AG09319 (cell line): ENCODE data around the gene KLRC3.
"Not testable (repeated sequence)": the region's sequence is repeated elsewhere in the genome, so short reads cannot be mapped to it uniquely, and the experiment has no call there.

Experiments
- DNase-seq: peaks from one replicate; pipeline ENCODE4 v3.0.0-alpha.2; 2010; ENCODE audit warnings: low read depth; ENCODE audit errors: extremely low read depth
- TF ChIP-seq, protein P1 (sequence below): IDR thresholded peaks from 2 replicates; pipeline ENCODE4 v1.5.1; 2011; ENCODE audit warnings: low read depth, mild to moderate bottlenecking, inconsistent platforms, low read length, moderate library complexity

The KLRC3 gene

DNA sequence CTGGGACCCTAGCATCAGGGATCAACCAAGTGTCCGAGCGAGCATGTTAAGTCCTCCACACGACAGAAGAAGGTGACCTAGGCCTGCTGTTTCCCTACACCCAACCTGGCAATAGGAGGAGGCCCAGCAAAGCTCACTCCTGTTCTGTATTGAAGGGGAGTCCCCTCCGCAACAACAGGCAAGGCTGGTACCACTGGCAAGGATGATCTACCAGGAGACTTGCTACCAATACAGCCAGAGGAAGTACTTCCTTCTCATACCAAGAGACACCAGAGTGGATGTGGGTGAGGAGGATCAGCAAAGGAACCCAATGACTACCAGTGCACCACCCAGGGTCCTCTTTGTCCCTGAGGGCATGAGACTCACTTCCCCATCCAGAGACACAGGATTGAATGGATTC, 27.8 kb upstream of the KLRC3 start:
- DNase-seq, result no peak
- TF ChIP-seq, protein P1, sequence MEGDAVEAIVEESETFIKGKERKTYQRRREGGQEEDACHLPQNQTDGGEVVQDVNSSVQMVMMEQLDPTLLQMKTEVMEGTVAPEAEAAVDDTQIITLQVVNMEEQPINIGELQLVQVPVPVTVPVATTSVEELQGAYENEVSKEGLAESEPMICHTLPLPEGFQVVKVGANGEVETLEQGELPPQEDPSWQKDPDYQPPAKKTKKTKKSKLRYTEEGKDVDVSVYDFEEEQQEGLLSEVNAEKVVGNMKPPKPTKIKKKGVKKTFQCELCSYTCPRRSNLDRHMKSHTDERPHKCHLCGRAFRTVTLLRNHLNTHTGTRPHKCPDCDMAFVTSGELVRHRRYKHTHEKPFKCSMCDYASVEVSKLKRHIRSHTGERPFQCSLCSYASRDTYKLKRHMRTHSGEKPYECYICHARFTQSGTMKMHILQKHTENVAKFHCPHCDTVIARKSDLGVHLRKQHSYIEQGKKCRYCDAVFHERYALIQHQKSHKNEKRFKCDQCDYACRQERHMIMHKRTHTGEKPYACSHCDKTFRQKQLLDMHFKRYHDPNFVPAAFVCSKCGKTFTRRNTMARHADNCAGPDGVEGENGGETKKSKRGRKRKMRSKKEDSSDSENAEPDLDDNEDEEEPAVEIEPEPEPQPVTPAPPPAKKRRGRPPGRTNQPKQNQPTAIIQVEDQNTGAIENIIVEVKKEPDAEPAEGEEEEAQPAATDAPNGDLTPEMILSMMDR, result no peak

DNA sequence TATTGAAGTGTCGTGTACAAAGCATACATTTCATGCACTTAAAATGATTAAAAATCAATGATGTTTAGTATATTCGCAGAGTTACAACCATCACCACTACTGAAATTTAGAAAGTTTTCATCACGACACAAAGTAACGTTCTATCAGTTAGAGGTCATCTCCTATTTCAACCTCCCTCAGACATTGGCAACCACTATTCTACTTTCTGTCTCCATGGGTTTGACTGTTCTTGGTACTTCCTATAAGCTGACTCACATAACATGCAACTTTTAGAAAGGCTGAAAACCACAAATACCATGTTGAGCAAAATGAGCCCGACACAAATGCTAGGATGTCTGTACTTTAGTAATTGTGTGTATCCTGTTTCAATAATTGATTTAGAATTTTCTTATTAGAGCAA, 25.7 kb upstream of the KLRC3 start:
- not testable (repeated sequence) for DNase-seq

DNA sequence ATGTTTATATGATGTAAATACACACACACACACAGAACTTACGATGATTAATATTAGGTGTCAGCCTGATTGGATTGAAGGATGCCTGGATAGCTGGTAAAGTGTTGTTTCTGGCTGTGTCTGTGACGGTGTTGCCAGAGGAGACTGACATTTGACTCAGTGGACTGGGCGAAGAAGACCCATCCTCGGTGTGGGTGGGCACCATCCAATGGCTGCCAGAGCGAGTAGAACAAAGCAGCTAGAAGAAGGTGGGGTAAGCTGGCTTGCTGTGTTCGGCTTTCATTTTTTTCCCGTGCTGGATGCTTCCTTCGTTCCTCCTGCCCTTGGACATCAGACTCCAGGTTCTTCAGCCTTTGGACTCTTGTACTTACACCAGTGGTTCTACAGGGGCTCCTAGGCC, 20.7 kb upstream of the KLRC3 start:
- DNase-seq, result not testable (repeated sequence)

DNA sequence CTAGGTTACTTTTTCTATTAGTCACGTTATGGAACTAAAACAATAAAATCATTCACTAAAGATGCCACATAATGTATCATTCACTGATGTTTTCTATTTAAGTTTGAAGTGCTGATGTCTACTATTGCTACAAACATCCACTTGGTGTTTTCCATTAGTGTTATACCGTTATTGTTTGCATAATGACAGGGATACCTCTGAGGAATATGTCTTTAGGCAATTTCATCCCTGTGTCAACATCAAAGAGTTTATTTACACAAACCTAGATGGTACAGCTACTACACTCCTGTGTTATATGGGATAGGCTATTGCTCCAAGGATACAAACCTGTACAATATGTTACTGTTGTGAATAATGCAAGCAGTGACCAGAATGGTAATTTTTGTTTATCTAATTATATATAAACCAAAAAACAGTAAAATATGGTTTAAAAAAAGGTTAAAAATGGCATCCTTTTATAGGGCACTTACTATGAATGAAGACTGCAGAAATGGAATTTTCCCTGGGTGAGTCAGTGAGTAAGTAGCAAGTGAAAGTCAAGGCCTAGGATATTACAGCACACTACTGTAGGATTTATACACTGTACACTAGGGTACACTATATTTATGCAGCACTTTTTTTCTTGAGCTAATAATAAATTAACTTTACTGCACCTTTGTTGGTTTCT, 19.3 kb upstream of the KLRC3 start:
- DNase-seq, result not testable (repeated sequence)

DNA sequence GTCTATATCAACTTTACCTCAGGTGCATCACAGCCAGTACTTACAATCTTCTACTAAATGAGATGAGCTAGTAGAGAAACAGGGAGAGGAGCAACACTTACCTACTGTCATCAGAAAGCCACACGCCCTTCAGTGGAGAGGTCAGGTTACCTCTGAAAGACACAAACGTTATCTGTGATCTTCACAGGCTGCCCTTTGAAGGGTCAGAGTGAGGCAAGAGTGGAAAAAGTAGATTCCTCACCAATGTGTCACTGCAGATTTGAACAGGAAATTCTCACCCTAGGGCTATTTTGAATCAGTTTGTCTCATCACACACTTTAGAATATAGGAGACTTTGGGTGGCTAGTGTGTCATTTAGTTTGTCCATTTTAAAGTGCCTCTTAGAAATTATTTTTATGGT, 17.2 kb upstream of the KLRC3 start:
- DNase-seq, result not testable (repeated sequence)

DNA sequence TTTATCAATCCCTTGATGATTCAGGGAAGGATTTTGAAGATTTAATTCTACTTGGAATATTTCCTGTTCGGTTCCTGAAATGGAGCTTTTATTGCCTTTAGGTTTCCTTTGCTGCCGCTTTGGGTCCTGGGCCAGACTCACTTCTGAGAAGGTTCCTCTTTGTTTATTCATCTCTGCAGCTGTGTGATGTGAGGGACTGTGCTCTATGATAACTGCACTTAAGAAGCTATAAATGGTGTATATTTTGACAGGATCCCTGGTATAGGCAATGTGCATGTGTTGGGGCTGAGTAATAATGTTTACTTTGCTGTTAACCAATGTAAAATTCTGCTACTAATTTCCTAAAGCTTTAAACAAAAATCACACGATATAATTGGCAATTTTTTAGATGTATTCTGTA, 15.4 kb upstream of the KLRC3 start, which contains the start of gene KLRC2:
KLRC2 (minus strand) TSS at position 195 of the 400 bp plus-strand sequence; CDS start at position 171, 24 bp downstream.
- not testable (repeated sequence) for DNase-seq

DNA sequence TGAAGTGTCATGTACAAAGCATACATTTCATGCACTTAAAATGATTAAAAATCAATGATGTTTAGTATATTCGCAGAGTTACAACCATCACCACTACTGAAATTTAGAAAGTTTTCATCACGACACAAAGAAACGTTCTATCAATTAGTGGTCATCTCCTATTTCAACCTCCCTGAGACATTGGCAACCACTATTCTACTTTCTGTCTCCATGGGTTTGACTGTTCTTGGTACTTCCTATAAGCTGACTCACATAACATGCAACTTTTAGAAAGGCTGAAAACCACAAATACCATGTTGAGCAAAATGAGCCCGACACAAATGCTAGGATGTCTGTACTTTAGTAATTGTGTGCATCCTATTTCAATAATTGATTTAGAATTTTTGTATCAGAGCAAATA, 10.2 kb upstream of the KLRC3 start:
- DNase-seq, result not testable (repeated sequence)

DNA sequence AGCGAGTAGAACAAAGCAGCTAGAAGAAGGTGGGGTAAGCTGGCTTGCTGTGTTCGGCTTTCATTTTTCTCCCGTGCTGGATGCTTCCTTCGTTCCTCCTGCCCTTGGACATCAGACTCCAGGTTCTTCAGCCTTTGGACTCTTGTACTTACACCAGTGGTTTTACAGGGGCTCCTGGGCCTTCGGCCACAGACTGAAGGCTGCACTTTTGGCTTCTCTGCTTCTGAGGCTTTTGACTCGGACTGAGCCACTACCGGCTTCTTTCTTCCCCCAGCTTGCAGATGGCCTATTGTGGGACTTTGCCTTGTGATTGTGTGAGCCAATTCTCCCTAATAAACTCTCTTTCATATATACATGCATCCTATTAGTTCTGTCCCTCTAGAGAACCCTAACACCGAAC, 5.5 kb upstream of the KLRC3 start:
- DNase-seq, result not testable (repeated sequence)

DNA sequence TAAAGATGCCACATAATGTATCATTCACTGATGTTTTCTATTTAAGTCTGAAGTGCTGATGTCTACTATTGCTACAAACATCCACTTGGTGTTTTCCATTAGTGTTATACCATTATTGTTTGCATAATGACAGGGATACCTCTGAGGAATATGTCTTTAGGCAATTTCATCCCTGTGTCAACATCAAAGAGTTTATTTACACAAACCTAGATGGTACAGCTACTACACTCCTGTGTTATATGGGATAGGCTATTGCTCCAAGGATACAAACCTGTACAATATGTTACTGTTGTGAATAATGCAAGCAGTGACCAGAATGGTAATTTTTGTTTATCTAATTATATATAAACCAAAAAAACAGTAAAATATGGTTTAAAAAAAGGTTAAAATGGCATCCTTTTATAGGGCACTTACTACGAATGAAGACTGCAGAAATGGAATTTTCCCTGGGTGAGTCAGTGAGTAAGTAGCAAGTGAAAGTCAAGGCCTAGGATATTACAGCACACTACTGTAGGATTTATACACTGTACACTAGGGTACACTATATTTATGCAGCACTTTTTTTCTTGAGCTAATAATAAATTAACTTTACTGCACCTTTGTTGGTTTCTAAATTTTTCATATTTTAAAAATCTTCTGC, 4.0 kb upstream of the KLRC3 start:
- DNase-seq, result not testable (repeated sequence)

DNA sequence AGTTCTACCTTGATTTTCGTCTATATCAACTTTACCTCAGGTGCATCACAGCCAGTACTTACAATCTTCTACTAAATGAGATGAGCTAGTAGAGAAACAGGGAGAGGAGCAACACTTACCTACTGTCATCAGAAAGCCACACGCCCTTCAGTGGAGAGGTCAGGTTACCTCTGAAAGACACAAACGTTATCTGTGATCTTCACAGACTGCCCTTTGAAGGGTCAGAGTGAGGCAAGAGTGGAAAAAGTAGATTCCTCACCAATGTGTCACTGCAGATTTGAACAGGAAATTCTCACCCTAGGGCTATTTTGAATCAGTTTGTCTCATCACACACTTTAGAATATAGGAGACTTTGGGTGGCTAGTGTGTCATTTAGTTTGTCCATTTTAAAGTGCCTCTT, 1.8 kb upstream of the KLRC3 start:
- DNase-seq, result not testable (repeated sequence)

DNA sequence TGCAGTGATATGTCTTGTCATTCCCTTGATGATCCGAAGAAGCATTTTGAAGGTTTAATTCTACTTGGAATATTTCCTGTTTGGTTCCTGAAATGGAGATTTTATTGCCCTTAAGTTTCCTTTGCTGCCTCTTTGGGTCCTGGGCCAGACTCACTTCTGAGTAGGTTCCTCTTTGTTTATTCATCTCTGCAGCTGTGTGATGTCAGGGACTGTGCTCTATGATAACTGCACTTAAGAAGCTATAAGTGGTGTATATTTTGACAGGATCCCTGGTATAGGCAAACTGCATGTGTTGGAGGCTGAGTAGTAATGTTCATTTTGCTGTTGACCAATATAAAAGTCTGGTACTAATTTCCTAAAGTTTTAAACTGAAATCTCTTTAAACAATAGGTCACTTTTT, 11.0 kb downstream of the KLRC3 start, which contains the start of gene KLRC4:
KLRC4 (minus strand) TSS at position 366 of the 400 bp plus-strand sequence; CDS start at position 184, 182 bp downstream.
- no peak for DNase-seq
- TF ChIP-seq, protein P1, result no peak

DNA sequence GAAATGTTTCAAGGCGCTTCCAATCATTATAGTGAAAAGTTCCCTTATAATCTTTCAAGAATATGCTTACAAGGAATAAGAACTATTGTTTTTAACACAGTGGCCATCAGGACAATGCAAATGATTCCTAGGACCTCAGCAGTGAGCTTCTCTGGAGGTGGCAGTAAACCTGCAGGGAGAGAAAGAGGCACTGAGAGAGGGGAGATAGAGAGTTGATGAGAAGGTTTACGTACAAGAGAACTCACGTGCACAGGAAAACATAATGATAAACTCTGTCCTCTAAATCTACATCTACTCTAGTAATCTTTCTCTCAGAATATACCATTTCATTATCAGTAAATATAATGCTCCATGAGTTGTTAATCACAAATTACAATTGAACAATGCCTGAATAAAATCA, 11.6 kb downstream of the KLRC3 start:
- no peak for DNase-seq

More for the DNA sequence above, 11.6 kb downstream of the KLRC3 start:
- TF ChIP-seq, protein P1, result no peak
